Fibroblast of skin of left biceps (primary cell): Measurements from ENCODE around the gene ASB16.
"Not testable (repeated sequence)": the region's sequence is repeated elsewhere in the genome, so short reads cannot be mapped to it uniquely, and the experiment has no call there.

Experiments used
- DNase-seq, 2 experiments: peaks; one replicate each; pipeline ENCODE4 v3.0.0-alpha.2; 2013; ENCODE audit warnings: low read depth in 2 of 2

ASB16 gene

GRCh38 chr17:44147812-44148211 is 22.7 kb upstream of the ASB16 start:
- DNase-seq: no peak

- not testable (repeated sequence) for DNase-seq
Observed at GRCh38 chr17:44149066-44149465, 21.4 kb upstream of the ASB16 start.

GRCh38 chr17:44149750-44150329 is 20.7 kb upstream of the ASB16 start:
- DNase-seq: no peak

- DNase-seq: no peak
Observed at GRCh38 chr17:44152875-44153274, 17.6 kb upstream of the ASB16 start.

- no peak for DNase-seq
Observed at GRCh38 chr17:44155488-44155887, 15.0 kb upstream of the ASB16 start.

- DNase-seq: no peak
Observed at GRCh38 chr17:44159519-44160210, 10.8 kb upstream of the ASB16 start.

- DNase-seq: no peak
Observed at GRCh38 chr17:44164476-44164875, 6.0 kb upstream of the ASB16 start.

- no peak for DNase-seq
Observed at GRCh38 chr17:44167181-44167861, 3.2 kb upstream of the ASB16 start.

GRCh38 chr17:44170135-44170498 is 387 bp upstream of the ASB16 start:
- DNase-seq: no peak

- no peak for DNase-seq
Observed at GRCh38 chr17:44171931-44172455, 1.5 kb downstream of the ASB16 start.

GRCh38 chr17:44174427-44174826 is 3.9 kb downstream of the ASB16 start:
- DNase-seq: no peak

GRCh38 chr17:44176257-44176656 is 5.8 kb downstream of the ASB16 start:
- DNase-seq: no peak

- no peak for DNase-seq
Observed at GRCh38 chr17:44176671-44177501, 6.4 kb downstream of the ASB16 start.

GRCh38 chr17:44177640-44178039 is 7.1 kb downstream of the ASB16 start:
- no peak for DNase-seq

- no peak for DNase-seq
Observed at GRCh38 chr17:44178133-44178532, 7.6 kb downstream of the ASB16 start.

- no peak for DNase-seq
Observed at GRCh38 chr17:44183024-44183423, 12.5 kb downstream of the ASB16 start.

GRCh38 chr17:44184212-44184810 is 13.8 kb downstream of the ASB16 start:
- no peak for DNase-seq

- peak; percentile 98 for DNase-seq
Observed at GRCh38 chr17:44186307-44187130, 16.0 kb downstream of the ASB16 start, which contains the start of gene TMUB2. Gene TMUB2 (plus strand): TSS chr17:44186972. CDS start chr17:44187709, 737 bp downstream.

GRCh38 chr17:44187131-44187899 is 16.8 kb downstream of the ASB16 start:
- no peak for DNase-seq
